HG02763 (cell line): ENCODE results near the gene ABCC8.

Experiments used
- ATAC-seq: cut with Tn5 transposase; IDR thresholded peaks from one replicate; pipeline ENCODE4 v1.9.1; 2021; ENCODE audit warnings: mild to moderate bottlenecking, moderate library complexity; ENCODE audit not compliant: unreplicated experiment

The ABCC8 gene

GRCh38 chr11:17473071-17473744 lies 3.4 kb downstream of the ABCC8 start:
- ATAC-seq, result no peak

DNA sequence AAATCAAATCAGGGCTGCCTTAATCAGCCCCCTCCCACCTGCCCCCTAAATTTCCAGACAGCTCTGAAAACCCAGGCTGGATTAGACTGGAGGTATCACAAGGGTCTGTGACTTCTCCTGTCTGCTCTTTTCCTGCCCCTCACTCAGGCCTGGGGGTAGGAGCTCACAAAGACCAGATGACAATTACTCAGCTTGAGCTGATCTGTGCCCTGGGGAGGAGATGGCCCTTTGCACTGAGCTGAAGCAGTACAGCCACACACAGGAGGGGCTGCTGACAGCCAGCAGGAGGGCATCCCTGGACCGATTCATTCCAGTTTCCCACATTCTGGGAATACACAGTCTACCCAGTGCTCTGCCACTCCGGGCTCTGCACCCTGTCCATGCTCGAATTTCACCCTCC lies 4.2 kb downstream of the ABCC8 start:
- no peak for ATAC-seq

DNA sequence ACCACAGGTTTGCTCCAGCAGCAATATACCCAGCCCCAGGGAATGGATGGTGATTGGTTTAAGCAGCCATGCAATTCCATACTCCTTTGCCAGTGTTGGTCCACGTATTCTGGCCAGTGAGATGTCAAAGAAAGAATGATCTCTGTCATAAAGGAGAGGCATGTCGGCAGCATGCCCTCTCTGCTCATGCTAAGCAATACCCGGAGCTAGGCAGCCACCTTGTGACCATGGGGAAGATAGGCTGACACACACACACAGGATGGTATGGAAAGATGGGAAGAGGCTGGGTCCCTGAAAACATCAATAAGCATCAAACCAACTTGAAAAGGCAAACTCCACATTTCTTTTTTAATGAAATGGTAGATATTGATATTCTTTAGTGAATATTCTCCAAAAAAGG lies 5.1 kb downstream of the ABCC8 start:
- ATAC-seq, result no peak

DNA sequence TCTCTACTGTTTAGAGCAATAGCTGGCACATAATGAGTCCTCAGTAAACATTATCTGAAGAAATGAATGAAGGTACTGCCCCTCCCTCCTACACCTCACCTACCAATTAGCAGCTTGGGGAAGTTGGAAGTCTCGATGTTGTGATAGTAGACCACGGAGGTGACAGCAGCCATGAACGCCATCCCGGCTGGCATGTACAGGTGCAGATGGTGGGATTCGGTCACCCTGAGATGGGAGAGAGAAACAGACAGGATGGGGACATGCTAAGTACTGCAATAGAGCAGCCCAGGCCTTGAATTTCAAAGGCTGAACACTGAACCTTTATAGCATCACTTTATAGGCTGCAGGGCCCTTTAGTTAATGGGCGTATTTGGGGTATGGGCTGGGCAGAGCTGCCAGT lies 6.6 kb downstream of the ABCC8 start:
- ATAC-seq, result no peak

DNA sequence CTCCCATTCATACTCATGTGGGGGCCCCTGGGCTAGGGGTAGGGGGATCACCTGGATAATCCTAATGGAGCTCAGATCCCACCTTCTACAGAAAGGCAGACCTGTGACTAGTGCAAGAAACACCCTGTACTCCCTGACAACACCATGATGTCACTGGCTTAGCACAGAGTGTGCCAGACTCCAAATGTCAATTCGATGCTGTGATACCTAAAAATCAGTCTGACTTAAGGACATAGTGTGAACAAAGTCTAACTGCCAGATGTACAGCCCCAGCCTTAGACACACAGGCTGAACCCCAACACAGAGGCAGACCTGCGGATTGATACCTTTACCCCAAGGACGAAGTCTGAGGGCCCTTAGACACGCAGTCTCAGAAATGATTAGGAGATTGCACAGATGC lies 8.5 kb downstream of the ABCC8 start:
- ATAC-seq, result no peak

- ATAC-seq, result no peak
Measured at GRCh38 chr11:17463546-17464174, 13.0 kb downstream of the ABCC8 start.

DNA sequence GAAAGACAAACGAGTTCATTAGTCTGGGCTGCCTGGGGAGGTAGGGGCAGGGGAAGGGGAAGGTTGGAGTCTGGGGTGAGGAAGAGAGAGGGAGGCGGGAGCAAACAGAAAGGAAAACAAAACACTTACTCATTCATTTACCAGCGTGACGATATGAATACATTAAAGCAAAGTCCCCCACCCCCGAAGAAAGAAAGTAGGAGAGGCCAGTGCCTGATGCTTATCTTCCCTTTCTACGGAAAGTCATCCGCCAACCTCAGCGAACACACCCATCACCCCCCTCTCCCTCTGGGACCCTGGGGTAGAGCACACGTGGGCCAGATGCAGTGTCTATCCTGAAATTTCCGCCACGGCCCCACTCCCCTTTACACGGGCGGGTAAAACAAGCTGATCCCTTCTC lies 13.7 kb downstream of the ABCC8 start:
- no peak for ATAC-seq

DNA sequence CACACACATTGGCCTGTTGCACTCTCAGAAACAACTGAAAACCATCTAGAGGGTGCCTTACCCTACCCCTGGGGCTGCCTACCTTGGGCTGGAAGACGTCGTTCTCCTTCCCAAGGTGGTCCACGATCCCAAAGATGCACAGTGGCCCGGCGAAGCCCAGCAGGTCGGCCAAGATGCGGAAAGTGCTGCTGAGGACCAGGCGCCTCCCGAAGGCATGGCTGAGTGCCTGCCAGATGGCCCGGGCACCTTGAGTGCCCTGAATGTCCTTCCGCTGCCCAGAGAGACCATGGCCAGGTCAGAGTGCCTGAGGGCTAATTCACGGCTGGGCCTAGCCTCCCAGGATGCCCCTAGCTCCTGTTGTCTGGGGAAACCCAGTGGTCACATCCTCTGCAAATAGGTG lies 16.2 kb downstream of the ABCC8 start:
- no peak for ATAC-seq

DNA sequence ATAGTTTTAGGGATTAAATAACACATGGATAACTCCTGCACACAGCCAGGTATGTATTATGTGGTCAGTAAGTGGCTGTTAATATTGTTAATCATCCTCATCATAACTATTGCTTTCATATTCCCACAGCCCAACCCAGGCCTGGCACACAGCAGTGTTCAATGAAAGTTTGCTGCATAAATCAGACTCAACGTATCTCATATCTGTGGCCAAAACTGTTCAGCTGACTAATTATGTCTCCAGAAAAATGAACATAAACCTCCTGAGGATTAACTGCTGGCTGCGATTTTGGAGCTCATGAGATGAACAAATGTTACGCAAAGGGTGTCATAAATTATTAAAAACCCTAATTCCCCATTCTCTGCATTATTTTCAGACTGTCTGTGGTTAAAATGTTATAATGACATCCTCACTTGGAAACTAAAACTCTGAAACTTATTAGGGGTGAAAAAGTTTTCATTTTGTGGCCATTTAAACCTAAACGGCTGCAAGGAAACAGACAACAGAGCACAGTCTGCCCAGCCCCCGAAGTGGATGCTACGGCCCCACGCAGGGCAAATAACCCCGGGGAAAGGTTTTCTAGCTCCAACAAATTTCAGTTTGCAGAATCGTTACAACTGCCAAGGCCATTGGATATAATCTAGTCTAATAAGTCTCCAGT lies 17.3 kb downstream of the ABCC8 start:
- no peak for ATAC-seq

GRCh38 chr11:17458268-17458667 lies 18.4 kb downstream of the ABCC8 start:
- no peak for ATAC-seq

- no peak for ATAC-seq
Measured at GRCh38 chr11:17457396-17458173, 19.1 kb downstream of the ABCC8 start.

GRCh38 chr11:17452668-17453067 lies 24.0 kb downstream of the ABCC8 start:
- no peak for ATAC-seq

DNA sequence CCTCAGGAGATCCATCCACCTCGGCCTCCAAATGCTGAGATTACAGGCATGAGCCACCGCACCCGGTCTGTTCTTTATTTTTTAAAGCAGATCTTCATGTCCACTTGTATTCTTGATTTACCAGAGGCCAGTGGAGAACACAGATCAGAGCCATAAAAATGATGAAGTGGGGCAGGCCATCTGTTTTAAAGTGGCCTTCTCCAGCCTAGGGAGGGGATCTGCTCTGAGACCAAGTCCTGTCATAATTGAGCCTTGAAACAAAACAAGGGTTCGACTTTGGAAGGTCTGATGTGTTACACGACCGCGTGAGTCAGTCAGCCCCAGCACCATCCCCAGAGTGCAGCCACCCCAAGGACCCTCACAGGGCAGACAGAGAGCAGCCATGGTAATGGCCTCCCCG lies 27.5 kb downstream of the ABCC8 start:
- ATAC-seq, result no peak

DNA sequence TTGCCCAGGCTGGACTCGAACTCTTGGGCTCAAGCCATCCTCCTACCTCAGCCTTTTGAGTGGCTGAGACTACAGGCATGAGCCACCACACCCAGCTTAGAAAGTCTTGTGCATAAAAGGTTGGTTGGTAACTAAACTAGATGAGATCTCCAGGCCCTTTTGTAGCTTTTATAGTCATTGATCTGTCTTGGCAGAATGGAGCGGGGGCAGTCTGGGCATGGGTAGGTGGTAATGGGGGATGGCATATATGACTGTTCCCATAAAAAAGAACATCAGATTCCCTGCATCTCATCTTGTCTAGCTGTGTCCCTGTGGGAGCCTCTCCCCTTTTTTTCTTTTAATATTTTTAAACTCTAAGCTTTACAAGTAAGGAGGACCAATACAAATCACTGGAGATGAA lies 30.2 kb downstream of the ABCC8 start:
- ATAC-seq, result no peak

DNA sequence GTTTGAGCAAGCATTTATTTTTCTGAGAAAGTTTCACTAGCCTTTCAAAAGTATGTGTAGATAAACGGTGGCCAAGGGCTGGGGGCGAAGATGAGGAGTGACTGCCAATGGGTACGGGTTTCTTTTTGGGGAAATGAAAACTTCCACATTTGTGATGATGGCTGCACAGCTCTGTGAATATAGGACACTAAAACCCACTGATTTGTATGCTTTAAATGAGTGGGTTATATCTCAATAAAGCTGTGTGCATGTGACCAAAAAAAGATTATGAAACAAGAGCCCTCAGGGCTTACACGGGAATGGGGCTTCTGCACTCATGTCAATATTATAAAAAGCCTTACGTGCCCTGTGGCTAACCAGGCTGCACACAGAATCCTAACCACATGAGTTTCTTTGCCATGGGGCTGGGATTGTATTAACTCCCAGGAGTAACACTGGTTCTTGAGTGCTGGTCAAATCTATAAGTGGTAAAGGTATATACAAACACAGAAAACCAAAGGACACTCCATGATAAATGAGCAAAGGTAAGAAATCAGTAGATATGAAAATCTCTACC lies 31.3 kb downstream of the ABCC8 start:
- no peak for ATAC-seq

- ATAC-seq, result no peak
Measured at GRCh38 chr11:17443926-17444690, 32.5 kb downstream of the ABCC8 start.

GRCh38 chr11:17443423-17443822 lies 33.2 kb downstream of the ABCC8 start:
- ATAC-seq, result no peak

DNA sequence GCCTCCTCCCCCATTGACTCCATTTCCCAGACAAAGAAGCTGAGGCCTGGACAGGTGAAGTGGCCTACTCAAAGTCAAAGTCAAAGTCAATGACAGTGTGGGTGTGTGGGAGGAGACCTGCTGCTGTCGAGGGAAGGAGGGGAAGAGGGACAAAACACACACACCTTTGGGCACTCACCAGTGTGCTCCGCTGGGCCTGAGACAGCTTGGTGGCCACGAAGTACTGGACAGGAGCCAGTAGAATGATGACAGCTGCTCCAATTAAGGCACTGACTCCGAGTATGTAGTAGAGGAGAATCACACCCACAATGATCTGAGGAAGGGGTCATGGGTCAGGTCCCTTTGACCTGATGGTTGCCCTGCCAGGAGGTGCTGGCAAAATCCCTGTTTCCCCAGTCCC lies 33.6 kb downstream of the ABCC8 start:
- ATAC-seq, result no peak

DNA sequence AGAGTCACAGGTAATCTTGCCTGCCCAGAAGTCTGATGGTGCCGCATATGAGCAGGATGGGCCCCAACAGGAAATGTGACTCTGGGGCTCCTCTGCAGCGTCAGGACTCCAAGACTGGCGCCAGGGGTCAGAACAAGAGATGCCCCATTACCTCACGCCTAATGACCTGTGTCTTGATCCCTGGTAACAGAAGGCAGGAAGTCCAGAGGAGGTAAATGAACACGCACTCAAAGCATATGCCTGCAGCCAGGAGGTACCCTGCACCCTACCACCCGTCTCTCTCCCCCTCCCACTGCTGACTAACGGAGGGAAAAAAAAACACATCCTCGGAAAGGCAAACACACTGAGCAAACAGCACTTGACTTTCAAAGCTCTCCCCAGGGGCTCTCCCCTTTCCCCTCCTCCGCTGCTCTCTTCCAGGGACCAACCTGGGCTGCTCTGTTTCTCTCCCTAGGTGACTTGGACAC lies 37.3 kb downstream of the ABCC8 start:
- ATAC-seq, result no peak

DNA sequence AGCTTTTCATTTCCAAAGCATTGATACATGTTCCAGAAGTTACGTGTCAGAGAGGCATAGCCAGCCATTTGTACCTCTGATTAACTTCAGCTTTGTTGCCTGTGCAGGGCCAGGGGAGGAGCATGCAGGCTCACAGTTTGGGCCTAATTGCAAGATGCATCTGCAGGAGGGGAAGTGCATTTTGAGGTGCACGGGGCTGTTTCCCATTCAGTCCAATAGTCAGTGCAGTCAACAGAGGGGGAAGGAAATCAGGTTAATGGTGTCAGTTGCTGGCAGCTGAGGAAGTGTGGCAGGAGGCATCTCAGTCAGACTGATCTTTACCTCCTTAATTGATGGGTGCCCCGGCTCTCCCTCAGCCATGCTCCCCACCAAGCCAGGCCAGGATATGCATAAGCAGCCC lies 39.3 kb downstream of the ABCC8 start:
- no peak for ATAC-seq

- no peak for ATAC-seq
Measured at GRCh38 chr11:17434108-17434507, 42.5 kb downstream of the ABCC8 start.
